HepG2 (cell line): ENCODE results near the gene TEF. TPM values are rescaled to one million over a fixed set of nuclear protein-coding genes. Genes with fewer than 3 reads are reported as not detected.

Experiments
- AGO1 ChIP-seq: fragments of 200-400 bp; formaldehyde crosslinking; IDR thresholded peaks from 2 replicates; pipeline ENCODE4 v1.6.1; 2017; ENCODE audit warnings: mild to moderate bottlenecking, low read depth, low read length, moderate library complexity; ENCODE audit not compliant: poor library complexity, severe bottlenecking
- CHD2 ChIP-seq: IDR thresholded peaks from 2 replicates; pipeline ENCODE4 v1.6.1; 2011; ENCODE audit warnings: low read depth, low read length, improper control_type of control experiment
- ERF ChIP-seq: IDR thresholded peaks from 2 replicates; pipeline ENCODE4 v1.6.1; 2018; ENCODE audit warnings: missing biosample characterization, missing genetic modification reagents
- RELA ChIP-seq: sonication (generic); formaldehyde crosslinking; IDR thresholded peaks from 2 replicates; pipeline ENCODE4 v1.4.0; 2020; ENCODE audit warnings: missing genetic modification reagents
- TBX3 ChIP-seq: fragments of 450-650 bp; IDR thresholded peaks from 2 replicates; pipeline ENCODE4 v1.6.1; 2017; ENCODE audit warnings: antibody characterized with exemption, mild to moderate bottlenecking, inconsistent platforms, borderline replicate concordance
- TCF7L2 ChIP-seq: IDR thresholded peaks from 2 replicates; pipeline ENCODE4 v1.6.1; 2011; ENCODE audit warnings: mild to moderate bottlenecking, low read depth, low read length, moderate library complexity
- WIZ ChIP-seq: sonication (generic); formaldehyde crosslinking; IDR thresholded peaks from 2 replicates; pipeline ENCODE4 v1.5.1; 2020; ENCODE audit warnings: mild to moderate bottlenecking, missing genetic modification reagents
- XRCC5 ChIP-seq: fragments of 200-400 bp; formaldehyde crosslinking; optimal IDR thresholded peaks from 2 replicates; pipeline ENCODE3; 2017; ENCODE audit warnings: mild to moderate bottlenecking, low read length
- ZNF260 ChIP-seq: sonication (generic); formaldehyde crosslinking; IDR thresholded peaks from 2 replicates; pipeline ENCODE4 v1.4.0; 2020; ENCODE audit warnings: missing genetic modification reagents, low read depth, mild to moderate bottlenecking, borderline replicate concordance
- ZNF33A ChIP-seq: sonication (generic); formaldehyde crosslinking; IDR thresholded peaks from 2 replicates; pipeline ENCODE4 v1.5.1; 2020; ENCODE audit warnings: missing genetic modification reagents, mild to moderate bottlenecking, moderate library complexity, borderline replicate concordance
- ZNF343 ChIP-seq: sonication (generic); formaldehyde crosslinking; IDR thresholded peaks from 2 replicates; pipeline ENCODE4 v1.4.0; 2020; ENCODE audit warnings: mild to moderate bottlenecking, missing genetic modification reagents
- ZNF746 ChIP-seq: sonication (generic); formaldehyde crosslinking; IDR thresholded peaks from 2 replicates; pipeline ENCODE4 v1.8.0; 2022; ENCODE audit warnings: mild to moderate bottlenecking, missing genetic modification reagents
- polyA plus RNA-seq, 8 experiments: library from polyadenylated mRNA; depleted of rRNA in 3 of 8; stranded (reverse) in 7 of 8; unstranded in 1 of 8; fragments of >200 nt; fragmentation: Illumina TruSeq in 4 of 8; extraction: Trizol in 4 of 8; gene quantifications; 2 replicates each; pipeline versions ENCODE4 v1.2.1 to v1.2.3, GENCODE V29; 2011 to 2016; ENCODE audit warnings: low read depth in 4 of 8, missing spikeins in 1 of 8, mixed read lengths in 1 of 8; ENCODE audit not compliant: insufficient read depth in 1 of 8
- total RNA-seq, 5 experiments: library from RNA; depleted of rRNA; stranded (reverse); fragments of >200 nt; fragmentation: Illumina TruSeq; extraction: Trizol; gene quantifications; 2 replicates each; pipeline ENCODE4 v1.2.3, GENCODE V29; 2016; ENCODE audit warnings: low read depth in 1 of 5
- TF ChIP-seq, protein P1 (sequence below): sonication (generic); formaldehyde crosslinking; IDR thresholded peaks from 2 replicates; pipeline ENCODE4 v1.8.1; 2022; ENCODE audit warnings: mild to moderate bottlenecking, missing genetic modification reagents
- TF ChIP-seq, protein P2 (sequence below): sonication (generic); formaldehyde crosslinking; IDR thresholded peaks from 2 replicates; pipeline ENCODE4 v1.5.0; 2020; ENCODE audit warnings: missing genetic modification reagents
- TF ChIP-seq, protein P3 (sequence below): sonication (generic); formaldehyde crosslinking; IDR thresholded peaks from 2 replicates; pipeline ENCODE4 v1.5.1; 2020; ENCODE audit warnings: mild to moderate bottlenecking, missing genetic modification reagents, moderate library complexity
- TF ChIP-seq, protein P4 (sequence below): sonication (generic); formaldehyde crosslinking; IDR thresholded peaks from 2 replicates; pipeline ENCODE4 v1.4.0; 2020; ENCODE audit warnings: missing genetic modification reagents, borderline replicate concordance
- TF ChIP-seq, protein P5 (sequence below): sonication (generic); formaldehyde crosslinking; IDR thresholded peaks from 2 replicates; pipeline ENCODE4 v1.5.0; 2020; ENCODE audit warnings: mild to moderate bottlenecking, missing genetic modification reagents, moderate library complexity

Gene TEF
- total and polyA plus RNA-seq, 2 of the 13 experiments (the other 11 are each of a cell fraction or from before 2014, with no cell fraction given), result 7.6 to 11.2 TPM

DNA sequence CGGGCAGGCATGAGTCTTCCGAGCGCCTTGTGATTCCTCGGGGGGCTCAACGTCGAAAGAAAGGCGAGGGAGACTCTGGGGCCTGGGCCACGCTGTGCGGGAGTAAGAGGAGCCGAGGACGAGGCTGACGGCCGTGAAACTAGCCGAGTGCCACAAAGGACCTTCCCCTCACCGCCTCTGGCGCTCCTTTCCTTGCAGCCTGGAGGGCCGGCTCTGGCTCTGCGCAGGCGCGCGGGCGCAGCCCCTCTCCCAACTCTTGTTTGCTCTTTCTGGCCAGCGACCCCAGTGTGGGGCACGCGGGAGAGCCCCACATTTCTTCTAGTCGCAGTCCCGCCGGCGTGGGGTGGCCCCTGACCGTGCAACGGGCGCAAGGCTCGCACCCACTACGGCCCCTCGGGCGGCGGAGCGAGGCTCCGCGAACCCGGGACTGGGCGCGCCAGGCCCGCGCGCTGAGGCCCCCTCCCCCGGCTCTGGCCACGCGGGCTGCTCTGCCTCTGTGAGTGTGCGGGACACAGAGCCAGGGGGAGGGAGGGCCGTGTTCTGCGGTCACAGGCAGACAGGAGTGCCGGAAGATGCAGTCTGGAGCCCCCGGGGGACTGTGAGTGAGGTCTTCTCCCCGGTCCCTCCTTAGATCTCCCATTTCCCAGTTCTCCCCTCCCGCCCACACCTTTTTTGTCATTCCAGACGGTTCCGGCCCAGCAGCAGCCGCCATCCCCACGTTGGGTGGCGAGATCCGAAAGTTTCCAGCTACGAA is 65.9 kb downstream of the TEF start (continued):
- TF ChIP-seq, protein P1, sequence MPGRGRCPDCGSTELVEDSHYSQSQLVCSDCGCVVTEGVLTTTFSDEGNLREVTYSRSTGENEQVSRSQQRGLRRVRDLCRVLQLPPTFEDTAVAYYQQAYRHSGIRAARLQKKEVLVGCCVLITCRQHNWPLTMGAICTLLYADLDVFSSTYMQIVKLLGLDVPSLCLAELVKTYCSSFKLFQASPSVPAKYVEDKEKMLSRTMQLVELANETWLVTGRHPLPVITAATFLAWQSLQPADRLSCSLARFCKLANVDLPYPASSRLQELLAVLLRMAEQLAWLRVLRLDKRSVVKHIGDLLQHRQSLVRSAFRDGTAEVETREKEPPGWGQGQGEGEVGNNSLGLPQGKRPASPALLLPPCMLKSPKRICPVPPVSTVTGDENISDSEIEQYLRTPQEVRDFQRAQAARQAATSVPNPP, result 0 out of 2 replicates have a peak, but pooled peaks have one; percentile 4
- TF ChIP-seq TBX3, result no peak
- no peak for TF ChIP-seq CHD2
- no peak for TF ChIP-seq AGO1
- TF ChIP-seq ZNF260 (CRISPR knock-in tag), result no peak
- TF ChIP-seq, protein P2, sequence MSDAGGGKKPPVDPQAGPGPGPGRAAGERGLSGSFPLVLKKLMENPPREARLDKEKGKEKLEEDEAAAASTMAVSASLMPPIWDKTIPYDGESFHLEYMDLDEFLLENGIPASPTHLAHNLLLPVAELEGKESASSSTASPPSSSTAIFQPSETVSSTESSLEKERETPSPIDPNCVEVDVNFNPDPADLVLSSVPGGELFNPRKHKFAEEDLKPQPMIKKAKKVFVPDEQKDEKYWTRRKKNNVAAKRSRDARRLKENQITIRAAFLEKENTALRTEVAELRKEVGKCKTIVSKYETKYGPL, result no peak
- TF ChIP-seq ZNF343 (CRISPR knock-in tag), result peak; percentile 85
- TF ChIP-seq ZNF746 (CRISPR knock-in tag), result no peak
- TF ChIP-seq, protein P3, sequence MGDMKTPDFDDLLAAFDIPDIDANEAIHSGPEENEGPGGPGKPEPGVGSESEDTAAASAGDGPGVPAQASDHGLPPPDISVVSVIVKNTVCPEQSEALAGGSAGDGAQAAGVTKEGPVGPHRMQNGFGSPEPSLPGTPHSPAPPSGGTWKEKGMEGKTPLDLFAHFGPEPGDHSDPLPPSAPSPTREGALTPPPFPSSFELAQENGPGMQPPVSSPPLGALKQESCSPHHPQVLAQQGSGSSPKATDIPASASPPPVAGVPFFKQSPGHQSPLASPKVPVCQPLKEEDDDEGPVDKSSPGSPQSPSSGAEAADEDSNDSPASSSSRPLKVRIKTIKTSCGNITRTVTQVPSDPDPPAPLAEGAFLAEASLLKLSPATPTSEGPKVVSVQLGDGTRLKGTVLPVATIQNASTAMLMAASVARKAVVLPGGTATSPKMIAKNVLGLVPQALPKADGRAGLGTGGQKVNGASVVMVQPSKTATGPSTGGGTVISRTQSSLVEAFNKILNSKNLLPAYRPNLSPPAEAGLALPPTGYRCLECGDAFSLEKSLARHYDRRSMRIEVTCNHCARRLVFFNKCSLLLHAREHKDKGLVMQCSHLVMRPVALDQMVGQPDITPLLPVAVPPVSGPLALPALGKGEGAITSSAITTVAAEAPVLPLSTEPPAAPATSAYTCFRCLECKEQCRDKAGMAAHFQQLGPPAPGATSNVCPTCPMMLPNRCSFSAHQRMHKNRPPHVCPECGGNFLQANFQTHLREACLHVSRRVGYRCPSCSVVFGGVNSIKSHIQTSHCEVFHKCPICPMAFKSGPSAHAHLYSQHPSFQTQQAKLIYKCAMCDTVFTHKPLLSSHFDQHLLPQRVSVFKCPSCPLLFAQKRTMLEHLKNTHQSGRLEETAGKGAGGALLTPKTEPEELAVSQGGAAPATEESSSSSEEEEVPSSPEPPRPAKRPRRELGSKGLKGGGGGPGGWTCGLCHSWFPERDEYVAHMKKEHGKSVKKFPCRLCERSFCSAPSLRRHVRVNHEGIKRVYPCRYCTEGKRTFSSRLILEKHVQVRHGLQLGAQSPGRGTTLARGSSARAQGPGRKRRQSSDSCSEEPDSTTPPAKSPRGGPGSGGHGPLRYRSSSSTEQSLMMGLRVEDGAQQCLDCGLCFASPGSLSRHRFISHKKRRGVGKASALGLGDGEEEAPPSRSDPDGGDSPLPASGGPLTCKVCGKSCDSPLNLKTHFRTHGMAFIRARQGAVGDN (CRISPR knock-in tag), result peak; percentile 38
- TF ChIP-seq, protein P4, sequence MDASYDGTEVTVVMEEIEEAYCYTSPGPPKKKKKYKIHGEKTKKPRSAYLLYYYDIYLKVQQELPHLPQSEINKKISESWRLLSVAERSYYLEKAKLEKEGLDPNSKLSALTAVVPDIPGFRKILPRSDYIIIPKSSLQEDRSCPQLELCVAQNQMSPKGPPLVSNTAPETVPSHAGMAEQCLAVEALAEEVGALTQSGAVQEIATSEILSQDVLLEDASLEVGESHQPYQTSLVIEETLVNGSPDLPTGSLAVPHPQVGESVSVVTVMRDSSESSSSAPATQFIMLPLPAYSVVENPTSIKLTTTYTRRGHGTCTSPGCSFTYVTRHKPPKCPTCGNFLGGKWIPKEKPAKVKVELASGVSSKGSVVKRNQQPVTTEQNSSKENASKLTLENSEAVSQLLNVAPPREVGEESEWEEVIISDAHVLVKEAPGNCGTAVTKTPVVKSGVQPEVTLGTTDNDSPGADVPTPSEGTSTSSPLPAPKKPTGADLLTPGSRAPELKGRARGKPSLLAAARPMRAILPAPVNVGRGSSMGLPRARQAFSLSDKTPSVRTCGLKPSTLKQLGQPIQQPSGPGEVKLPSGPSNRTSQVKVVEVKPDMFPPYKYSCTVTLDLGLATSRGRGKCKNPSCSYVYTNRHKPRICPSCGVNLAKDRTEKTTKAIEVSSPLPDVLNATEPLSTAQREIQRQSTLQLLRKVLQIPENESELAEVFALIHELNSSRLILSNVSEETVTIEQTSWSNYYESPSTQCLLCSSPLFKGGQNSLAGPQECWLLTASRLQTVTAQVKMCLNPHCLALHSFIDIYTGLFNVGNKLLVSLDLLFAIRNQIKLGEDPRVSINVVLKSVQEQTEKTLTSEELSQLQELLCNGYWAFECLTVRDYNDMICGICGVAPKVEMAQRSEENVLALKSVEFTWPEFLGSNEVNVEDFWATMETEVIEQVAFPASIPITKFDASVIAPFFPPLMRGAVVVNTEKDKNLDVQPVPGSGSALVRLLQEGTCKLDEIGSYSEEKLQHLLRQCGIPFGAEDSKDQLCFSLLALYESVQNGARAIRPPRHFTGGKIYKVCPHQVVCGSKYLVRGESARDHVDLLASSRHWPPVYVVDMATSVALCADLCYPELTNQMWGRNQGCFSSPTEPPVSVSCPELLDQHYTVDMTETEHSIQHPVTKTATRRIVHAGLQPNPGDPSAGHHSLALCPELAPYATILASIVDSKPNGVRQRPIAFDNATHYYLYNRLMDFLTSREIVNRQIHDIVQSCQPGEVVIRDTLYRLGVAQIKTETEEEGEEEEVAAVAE, result no peak
- no peak for TF ChIP-seq TCF7L2
- no peak for TF ChIP-seq WIZ (CRISPR knock-in tag)
- no peak; the same call in 1 of the 2 replicates for TF ChIP-seq ZNF33A (CRISPR knock-in tag)
- TF ChIP-seq, protein P5, sequence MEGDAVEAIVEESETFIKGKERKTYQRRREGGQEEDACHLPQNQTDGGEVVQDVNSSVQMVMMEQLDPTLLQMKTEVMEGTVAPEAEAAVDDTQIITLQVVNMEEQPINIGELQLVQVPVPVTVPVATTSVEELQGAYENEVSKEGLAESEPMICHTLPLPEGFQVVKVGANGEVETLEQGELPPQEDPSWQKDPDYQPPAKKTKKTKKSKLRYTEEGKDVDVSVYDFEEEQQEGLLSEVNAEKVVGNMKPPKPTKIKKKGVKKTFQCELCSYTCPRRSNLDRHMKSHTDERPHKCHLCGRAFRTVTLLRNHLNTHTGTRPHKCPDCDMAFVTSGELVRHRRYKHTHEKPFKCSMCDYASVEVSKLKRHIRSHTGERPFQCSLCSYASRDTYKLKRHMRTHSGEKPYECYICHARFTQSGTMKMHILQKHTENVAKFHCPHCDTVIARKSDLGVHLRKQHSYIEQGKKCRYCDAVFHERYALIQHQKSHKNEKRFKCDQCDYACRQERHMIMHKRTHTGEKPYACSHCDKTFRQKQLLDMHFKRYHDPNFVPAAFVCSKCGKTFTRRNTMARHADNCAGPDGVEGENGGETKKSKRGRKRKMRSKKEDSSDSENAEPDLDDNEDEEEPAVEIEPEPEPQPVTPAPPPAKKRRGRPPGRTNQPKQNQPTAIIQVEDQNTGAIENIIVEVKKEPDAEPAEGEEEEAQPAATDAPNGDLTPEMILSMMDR (CRISPR knock-in tag), result no peak
- TF ChIP-seq XRCC5, result no peak
- TF ChIP-seq RELA (CRISPR knock-in tag), result no peak
- 0 out of 2 replicates have a peak, but pooled peaks have one; percentile 2 for TF ChIP-seq ERF
